HepG2 (cell line): ENCODE data around the gene NCMAP. TPM values are rescaled to one million over a fixed set of nuclear protein-coding genes. Genes with fewer than 3 reads are reported as not detected.
A peak's percentile ranks its signal among the peaks of the same experiment; 100 is the strongest.

ENCODE experiments used
- BRCA1 ChIP-seq: sonication (generic); formaldehyde crosslinking; IDR thresholded peaks from 2 replicates; pipeline ENCODE4 v1.4.0; 2020; ENCODE audit warnings: missing genetic modification reagents
- CENPT ChIP-seq: sonication (generic); formaldehyde crosslinking; IDR thresholded peaks from 2 replicates; pipeline ENCODE4 v1.8.0; 2022; ENCODE audit warnings: low read depth, mild to moderate bottlenecking, moderate library complexity, missing genetic modification reagents
- DRAP1 ChIP-seq: IDR thresholded peaks from 2 replicates; pipeline ENCODE4 v1.6.1; 2016; ENCODE audit warnings: missing genetic modification reagents, missing compliant biosample characterization
- GABPB1 ChIP-seq: IDR thresholded peaks from 2 replicates; pipeline ENCODE4 v1.6.1; 2016; ENCODE audit warnings: mild to moderate bottlenecking, missing genetic modification reagents, moderate library complexity, missing compliant biosample characterization
- HOXA3 ChIP-seq: sonication (generic); formaldehyde crosslinking; IDR thresholded peaks from 2 replicates; pipeline ENCODE4 v1.5.0; 2020; ENCODE audit warnings: missing genetic modification reagents
- MYPOP ChIP-seq: sonication (generic); formaldehyde crosslinking; IDR thresholded peaks from 2 replicates; pipeline ENCODE4 v1.8.1; 2023; ENCODE audit warnings: mild to moderate bottlenecking, moderate library complexity, missing genetic modification reagents
- ONECUT2 ChIP-seq: sonication (generic); formaldehyde crosslinking; IDR thresholded peaks from 2 replicates; pipeline ENCODE4 v1.4.0; 2020; ENCODE audit warnings: missing genetic modification reagents
- PRMT3 ChIP-seq: sonication (generic); formaldehyde crosslinking; IDR thresholded peaks from 2 replicates; pipeline ENCODE4 v1.8.1; 2022; ENCODE audit warnings: low read depth, mild to moderate bottlenecking, moderate library complexity, missing genetic modification reagents, borderline replicate concordance
- SALL1 ChIP-seq: sonication (generic); formaldehyde crosslinking; IDR thresholded peaks from 2 replicates; pipeline ENCODE4 v1.8.0; 2022; ENCODE audit warnings: mild to moderate bottlenecking, missing genetic modification reagents
- SIX4 ChIP-seq: sonication (generic); formaldehyde crosslinking; IDR thresholded peaks from 2 replicates; pipeline ENCODE4 v1.4.0; 2020; ENCODE audit warnings: missing genetic modification reagents
- TBX3 ChIP-seq: fragments of 450-650 bp; IDR thresholded peaks from 2 replicates; pipeline ENCODE4 v1.6.1; 2017; ENCODE audit warnings: antibody characterized with exemption, mild to moderate bottlenecking, inconsistent platforms, borderline replicate concordance
- TERF1 ChIP-seq: sonication (generic); formaldehyde crosslinking; IDR thresholded peaks from 2 replicates; pipeline ENCODE4 v1.8.0; 2022; ENCODE audit warnings: mild to moderate bottlenecking, missing genetic modification reagents, moderate library complexity
- TOPORS ChIP-seq: sonication (generic); formaldehyde crosslinking; IDR thresholded peaks from 2 replicates; pipeline ENCODE4 v1.8.0; 2023; ENCODE audit warnings: mild to moderate bottlenecking, missing genetic modification reagents
- ZBTB26 ChIP-seq: IDR thresholded peaks from 2 replicates; pipeline ENCODE4 v1.6.1; 2016; ENCODE audit warnings: missing compliant biosample characterization, missing genetic modification reagents, borderline replicate concordance
- ZBTB43 ChIP-seq: sonication (generic); formaldehyde crosslinking; conservative IDR thresholded peaks from 2 replicates; pipeline ENCODE4 v1.4.0; 2020; ENCODE audit warnings: missing genetic modification reagents
- ZKSCAN5 ChIP-seq: sonication (generic); formaldehyde crosslinking; IDR thresholded peaks from 2 replicates; pipeline ENCODE4 v1.5.1; 2020; ENCODE audit warnings: mild to moderate bottlenecking, missing genetic modification reagents
- ZMYM2 ChIP-seq: sonication (generic); formaldehyde crosslinking; IDR thresholded peaks from 2 replicates; pipeline ENCODE4 v1.8.0; 2022; ENCODE audit warnings: mild to moderate bottlenecking, missing genetic modification reagents
- ZNF556 ChIP-seq: sonication (generic); formaldehyde crosslinking; IDR thresholded peaks from 2 replicates; pipeline ENCODE4 v1.4.0; 2020; ENCODE audit warnings: mild to moderate bottlenecking, missing genetic modification reagents, borderline replicate concordance
- ZNF614 ChIP-seq: IDR thresholded peaks from 2 replicates; pipeline ENCODE4 v1.6.1; 2018; ENCODE audit warnings: missing biosample characterization, missing genetic modification reagents, inconsistent platforms, borderline replicate concordance
- ZSCAN5A ChIP-seq: sonication (generic); formaldehyde crosslinking; IDR thresholded peaks from 2 replicates; pipeline ENCODE4 v1.8.0; 2022; ENCODE audit warnings: mild to moderate bottlenecking, missing genetic modification reagents, borderline replicate concordance
- ZXDC ChIP-seq: sonication (generic); formaldehyde crosslinking; IDR thresholded peaks from 2 replicates; pipeline ENCODE4 v1.5.0; 2020; ENCODE audit warnings: mild to moderate bottlenecking, missing genetic modification reagents
- polyA plus RNA-seq, 8 experiments: library from polyadenylated mRNA; depleted of rRNA in 3 of 8; stranded (reverse) in 7 of 8; unstranded in 1 of 8; fragments of >200 nt; fragmentation: Illumina TruSeq in 4 of 8; extraction: Trizol in 4 of 8; gene quantifications; 2 replicates each; pipeline versions ENCODE4 v1.2.1 to v1.2.3, GENCODE V29; 2011 to 2016; ENCODE audit warnings: low read depth in 4 of 8, missing spikeins in 1 of 8, mixed read lengths in 1 of 8; ENCODE audit not compliant: insufficient read depth in 1 of 8
- total RNA-seq, 5 experiments: library from RNA; depleted of rRNA; stranded (reverse); fragments of >200 nt; fragmentation: Illumina TruSeq; extraction: Trizol; gene quantifications; 2 replicates each; pipeline ENCODE4 v1.2.3, GENCODE V29; 2016; ENCODE audit warnings: low read depth in 1 of 5

The NCMAP gene
- total and polyA plus RNA-seq, 2 of the 13 experiments (the other 11 are each of a cell fraction or from before 2014, with no cell fraction given) = 2.7 to 20.0 TPM

- TF ChIP-seq SIX4 (CRISPR knock-in tag) = no peak
- TF ChIP-seq DRAP1 = 0 out of 2 replicates have a peak, but pooled peaks have one; percentile 16
- no peak for TF ChIP-seq TBX3
- no peak for TF ChIP-seq CENPT (CRISPR knock-in tag)
- no peak for TF ChIP-seq ONECUT2
- TF ChIP-seq TERF1 (CRISPR knock-in tag) = no peak
- TF ChIP-seq ZSCAN5A = no peak
- TF ChIP-seq GABPB1 (CRISPR knock-in tag) = peak; percentile 20; the same call in 1 of the 2 replicates
- TF ChIP-seq HOXA3 (CRISPR knock-in tag) = peak; percentile 31; the same call in 1 of the 2 replicates
- no peak for TF ChIP-seq ZMYM2 (CRISPR knock-in tag)
- TF ChIP-seq ZNF556 = no peak
- TF ChIP-seq ZBTB26 (CRISPR knock-in tag) = no peak
- no peak for TF ChIP-seq MYPOP (CRISPR knock-in tag)
- TF ChIP-seq BRCA1 (CRISPR knock-in tag) = no peak
- no peak for TF ChIP-seq ZNF614
- TF ChIP-seq ZXDC (CRISPR knock-in tag) = no peak
- no peak for TF ChIP-seq TOPORS (CRISPR knock-in tag)
- TF ChIP-seq ZBTB43 = no peak
- peak; percentile 76 for TF ChIP-seq SALL1 (CRISPR knock-in tag)
- no peak for TF ChIP-seq PRMT3
- no peak for TF ChIP-seq ZKSCAN5 (CRISPR knock-in tag)
Observed at GRCh38 chr1:24586119-24586518, 30.2 kb downstream of the NCMAP start (continued).
